GM12864 (cell line): ENCODE results near the gene EPN3.

Experiments
- DNase-seq: peaks from one replicate; pipeline ENCODE4 v3.0.0-alpha.2; 2011; ENCODE audit warnings: low read depth
- H3K4me3 ChIP-seq: 2 replicates; pipeline ENCODE4 v1.5.1; 2011; ENCODE audit warnings: mild to moderate bottlenecking, low read depth, low read length, control low read depth
- TF ChIP-seq, protein P1 (sequence below): IDR thresholded peaks from 2 replicates; pipeline ENCODE4 v1.5.1; 2011; ENCODE audit warnings: low read depth, mild to moderate bottlenecking, moderate library complexity, low read length, control low read depth, inconsistent platforms; ENCODE audit errors: missing control alignments

Gene EPN3

DNA sequence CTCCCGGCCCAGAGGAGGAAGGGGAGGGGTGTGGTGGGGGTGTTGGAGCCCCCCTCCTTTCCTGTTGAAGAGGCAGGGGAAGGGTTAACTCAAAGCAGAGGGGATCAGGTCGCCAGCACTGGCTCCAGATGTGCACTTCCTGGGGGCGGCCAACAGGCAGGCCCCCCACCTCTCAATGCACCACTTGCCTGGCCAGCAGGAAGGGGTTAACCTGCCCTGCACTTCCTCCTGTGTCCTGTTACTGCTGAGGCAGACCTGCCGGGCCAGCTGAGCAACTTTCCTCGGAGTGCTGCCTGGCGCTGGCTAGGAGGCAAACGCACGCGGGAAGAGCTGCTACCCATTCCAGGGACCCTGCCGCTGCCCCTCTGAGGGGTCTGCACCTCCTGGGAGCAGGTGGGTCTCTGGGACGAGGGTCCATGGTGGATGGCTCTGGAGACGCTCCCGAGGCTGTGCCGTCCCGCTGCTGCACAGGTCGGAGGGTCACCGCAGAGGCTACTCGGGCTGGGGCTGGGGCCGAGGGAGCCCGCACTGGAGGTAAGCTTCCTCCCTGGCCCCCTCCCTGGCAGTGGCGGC lies at the start of gene EPN3:
TSS of gene EPN3 (plus strand) at position 284 of the 573 bp plus-strand sequence. CDS start 3,822 bp downstream, outside the sequence.
- TF ChIP-seq, protein P1, sequence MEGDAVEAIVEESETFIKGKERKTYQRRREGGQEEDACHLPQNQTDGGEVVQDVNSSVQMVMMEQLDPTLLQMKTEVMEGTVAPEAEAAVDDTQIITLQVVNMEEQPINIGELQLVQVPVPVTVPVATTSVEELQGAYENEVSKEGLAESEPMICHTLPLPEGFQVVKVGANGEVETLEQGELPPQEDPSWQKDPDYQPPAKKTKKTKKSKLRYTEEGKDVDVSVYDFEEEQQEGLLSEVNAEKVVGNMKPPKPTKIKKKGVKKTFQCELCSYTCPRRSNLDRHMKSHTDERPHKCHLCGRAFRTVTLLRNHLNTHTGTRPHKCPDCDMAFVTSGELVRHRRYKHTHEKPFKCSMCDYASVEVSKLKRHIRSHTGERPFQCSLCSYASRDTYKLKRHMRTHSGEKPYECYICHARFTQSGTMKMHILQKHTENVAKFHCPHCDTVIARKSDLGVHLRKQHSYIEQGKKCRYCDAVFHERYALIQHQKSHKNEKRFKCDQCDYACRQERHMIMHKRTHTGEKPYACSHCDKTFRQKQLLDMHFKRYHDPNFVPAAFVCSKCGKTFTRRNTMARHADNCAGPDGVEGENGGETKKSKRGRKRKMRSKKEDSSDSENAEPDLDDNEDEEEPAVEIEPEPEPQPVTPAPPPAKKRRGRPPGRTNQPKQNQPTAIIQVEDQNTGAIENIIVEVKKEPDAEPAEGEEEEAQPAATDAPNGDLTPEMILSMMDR = no peak
- no peak for DNase-seq
- no peak within 1 kb of the TSS for H3K4me3 ChIP-seq

DNA sequence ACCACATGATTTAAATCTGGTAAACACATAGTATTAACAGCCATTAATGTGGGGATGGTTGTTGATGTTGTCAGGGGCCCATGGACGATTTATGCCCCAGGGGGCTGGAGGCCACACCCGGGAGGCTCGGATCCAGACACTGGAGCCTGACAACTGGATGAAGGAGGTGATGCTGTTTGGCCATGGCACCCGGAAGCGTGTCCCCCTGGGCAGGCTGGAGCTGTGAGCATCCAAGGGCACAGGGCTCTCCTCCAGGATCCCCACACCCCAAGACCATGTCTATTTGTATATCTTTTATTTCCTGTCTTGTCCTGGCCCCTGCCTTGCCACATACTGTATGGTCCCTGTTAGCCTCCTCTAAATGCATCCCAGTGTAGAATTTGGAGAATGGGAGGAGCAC lies 49.3 kb upstream of the EPN3 start:
- TF ChIP-seq, protein P1 = no peak

DNA sequence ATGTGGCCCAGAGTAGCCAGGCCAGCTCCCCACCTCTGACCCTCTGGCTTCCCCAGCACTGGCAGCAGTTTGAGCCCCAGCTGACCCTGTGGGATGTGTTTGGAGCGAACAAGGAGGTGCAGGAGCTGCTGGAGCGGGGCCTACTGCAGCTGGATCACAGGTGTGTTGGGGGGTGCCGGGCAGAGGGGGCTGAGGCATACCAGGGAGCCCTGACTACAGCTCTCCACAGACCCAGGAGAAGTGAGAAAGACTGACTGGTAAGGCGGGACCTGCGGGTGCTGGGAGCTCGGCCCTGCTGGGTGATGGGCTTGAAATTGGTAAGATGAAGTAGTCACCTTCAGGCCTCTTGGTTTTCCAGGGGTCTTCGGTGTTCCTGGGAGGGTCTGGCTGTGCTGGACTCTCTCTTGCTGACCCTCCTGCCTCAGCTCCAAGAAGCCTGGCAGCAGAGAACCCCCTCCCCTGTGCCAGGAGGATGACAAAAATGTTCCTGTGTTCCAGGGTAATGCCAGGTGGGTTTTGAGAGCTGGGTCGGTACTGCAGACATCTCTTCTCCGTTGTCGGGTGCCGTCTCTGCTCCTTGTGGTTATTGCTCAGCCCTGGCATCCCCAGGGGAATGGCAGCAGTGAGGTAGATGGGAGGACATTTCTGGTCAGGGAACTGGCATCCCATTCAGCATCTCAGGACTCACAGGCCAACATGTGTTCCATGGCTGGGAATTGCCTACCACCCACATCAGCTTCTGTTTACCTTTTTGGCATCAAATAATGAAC lies 48.0 kb upstream of the EPN3 start:
- no peak for DNase-seq
- TF ChIP-seq, protein P1 = no peak
- H3K4me3 ChIP-seq = no peak overlapping the region

More for the DNA sequence above, 49.3 kb upstream of the EPN3 start:
- no peak for DNase-seq
- no peak overlapping the region for H3K4me3 ChIP-seq

DNA sequence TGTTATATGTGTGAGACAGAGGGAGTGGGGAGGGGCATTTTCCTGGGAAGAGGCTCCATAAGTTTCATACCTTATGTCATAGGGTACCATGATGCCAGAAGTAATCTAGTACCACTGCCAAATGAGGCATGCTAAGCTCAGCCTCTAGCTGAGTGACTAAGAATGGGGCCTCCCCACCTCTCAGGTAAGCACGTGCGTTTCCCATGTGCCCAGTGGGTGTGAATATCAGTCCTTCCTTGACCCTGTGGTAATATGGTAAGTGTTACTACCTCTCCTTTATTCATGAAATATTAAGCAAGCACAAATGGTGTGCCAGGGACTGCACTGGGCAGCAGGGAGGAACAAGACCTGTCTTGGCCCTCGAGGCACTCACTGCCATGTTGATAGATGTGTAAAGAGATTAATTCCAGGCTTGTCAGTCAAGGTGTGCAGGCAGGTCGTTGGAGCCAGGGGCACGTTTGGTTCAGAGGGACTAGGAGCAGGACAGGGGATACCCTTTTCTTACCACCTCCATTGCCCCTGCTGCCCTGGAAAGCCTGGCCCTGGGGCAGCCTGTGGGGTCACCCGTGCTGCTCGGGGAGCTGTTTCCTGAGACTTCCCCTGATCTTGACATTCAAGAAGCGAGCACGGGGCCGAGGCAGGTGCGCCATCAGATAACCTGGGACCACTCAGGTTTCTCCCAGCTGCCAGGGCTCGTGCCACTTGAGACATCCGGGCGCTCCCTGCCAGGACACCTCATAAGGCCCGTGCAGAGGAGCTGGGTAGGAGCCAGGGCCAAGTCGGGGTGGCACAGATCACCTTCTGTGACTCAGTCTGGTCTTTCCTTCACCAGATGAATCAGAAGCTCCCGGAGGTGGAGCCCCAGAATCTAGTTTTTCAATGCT lies 45.1 kb upstream of the EPN3 start:
- DNase-seq = no peak
- TF ChIP-seq, protein P1 = no peak
- no peak overlapping the region for H3K4me3 ChIP-seq

DNA sequence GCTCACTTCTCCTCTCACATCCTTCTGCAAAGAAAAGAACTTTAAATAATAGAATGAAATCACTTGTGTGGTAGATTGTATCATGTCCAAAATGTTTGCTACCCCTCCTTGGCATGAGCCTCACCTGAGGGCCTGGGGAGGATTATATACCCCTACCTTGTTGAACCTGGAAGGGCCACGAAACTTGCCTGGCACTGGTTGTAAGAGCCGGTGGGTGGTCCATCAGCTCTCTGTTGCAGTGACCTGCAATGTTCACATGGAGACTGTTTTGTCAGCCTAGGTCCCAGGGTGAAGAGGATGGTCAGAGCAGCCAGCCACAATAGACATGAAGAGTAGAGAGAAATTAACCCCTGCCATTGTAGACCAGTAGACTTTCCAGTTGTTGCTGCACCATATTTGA lies 43.7 kb upstream of the EPN3 start:
- no peak for DNase-seq
- no peak overlapping the region for H3K4me3 ChIP-seq
- TF ChIP-seq, protein P1 = no peak

DNA sequence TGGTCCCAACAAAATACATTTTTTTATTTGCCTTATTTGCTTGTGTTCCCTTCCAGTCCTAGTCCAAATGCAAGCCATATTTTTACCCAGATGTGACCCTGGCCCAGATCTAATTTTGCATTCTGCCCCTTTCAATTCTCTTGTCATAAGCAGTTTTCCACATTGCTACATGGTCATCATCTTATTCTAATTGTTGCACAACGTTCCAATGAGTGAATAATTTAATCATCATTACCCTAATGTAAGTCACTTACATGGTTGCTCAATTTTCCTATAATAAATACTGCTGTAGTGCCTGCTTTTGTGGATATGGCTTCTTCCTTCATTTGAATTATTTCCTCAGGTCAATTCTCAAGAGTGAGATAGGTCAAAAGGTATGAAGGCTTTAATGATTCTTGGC lies 41.0 kb upstream of the EPN3 start:
- TF ChIP-seq, protein P1 = no peak
- no peak for DNase-seq
- H3K4me3 ChIP-seq = no peak overlapping the region
